Astrocyte of the cerebellum (primary cell): ENCODE measurements around the gene MN1.
A peak's percentile ranks its signal among the peaks of the same experiment; 100 is the strongest.

Experiments used
- DNase-seq: peaks from one replicate; pipeline ENCODE4 v3.0.0-alpha.2; 2011; ENCODE audit warnings: low read depth
- H3K4me3 ChIP-seq: 2 replicates; pipeline ENCODE4 v1.5.1; 2011; ENCODE audit warnings: mild to moderate bottlenecking, low read depth, low read length, moderate library complexity
- in situ Hi-C: cut with HindIII; loops from 2 replicates; pipeline ENCODE4 v1.10.0; 2017; ENCODE audit warnings: low sequenced_read_pairs
- TF ChIP-seq, protein P1 (sequence below): IDR thresholded peaks from 2 replicates; pipeline ENCODE4 v1.5.1; 2012; ENCODE audit warnings: low read length, low read depth, moderate library complexity, mild to moderate bottlenecking; ENCODE audit errors: missing control alignments

The MN1 gene

DNA sequence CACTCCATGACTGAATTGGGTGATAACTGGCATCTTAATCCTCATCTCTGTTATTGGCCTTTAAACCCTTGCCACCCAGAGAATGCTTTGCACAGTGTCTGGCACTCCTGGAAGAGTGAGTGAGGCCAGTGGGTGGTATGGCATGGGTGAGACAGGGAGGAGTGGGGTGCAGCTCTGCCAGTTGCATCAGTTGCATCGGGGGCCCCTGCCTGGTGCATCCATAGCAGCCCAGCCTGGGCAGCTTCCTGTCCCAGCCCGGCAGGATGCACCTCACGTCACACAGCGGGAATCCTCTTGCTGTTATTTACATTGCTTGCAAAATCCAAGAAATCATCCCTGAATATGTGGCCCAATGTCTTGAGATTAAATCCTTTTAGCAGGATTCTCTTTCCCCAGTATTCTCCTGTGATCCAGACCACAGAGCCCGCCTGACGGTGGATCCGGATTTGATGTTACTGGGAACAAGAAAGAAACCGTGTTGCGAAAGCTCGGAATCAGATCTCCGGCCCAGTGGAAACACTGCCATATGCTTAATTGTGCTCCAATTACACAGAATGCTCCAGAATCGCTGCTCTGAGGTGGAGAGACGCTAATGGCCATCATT, 37.6 kb upstream of the MN1 start:
- DNase-seq: no peak
- TF ChIP-seq, protein P1, sequence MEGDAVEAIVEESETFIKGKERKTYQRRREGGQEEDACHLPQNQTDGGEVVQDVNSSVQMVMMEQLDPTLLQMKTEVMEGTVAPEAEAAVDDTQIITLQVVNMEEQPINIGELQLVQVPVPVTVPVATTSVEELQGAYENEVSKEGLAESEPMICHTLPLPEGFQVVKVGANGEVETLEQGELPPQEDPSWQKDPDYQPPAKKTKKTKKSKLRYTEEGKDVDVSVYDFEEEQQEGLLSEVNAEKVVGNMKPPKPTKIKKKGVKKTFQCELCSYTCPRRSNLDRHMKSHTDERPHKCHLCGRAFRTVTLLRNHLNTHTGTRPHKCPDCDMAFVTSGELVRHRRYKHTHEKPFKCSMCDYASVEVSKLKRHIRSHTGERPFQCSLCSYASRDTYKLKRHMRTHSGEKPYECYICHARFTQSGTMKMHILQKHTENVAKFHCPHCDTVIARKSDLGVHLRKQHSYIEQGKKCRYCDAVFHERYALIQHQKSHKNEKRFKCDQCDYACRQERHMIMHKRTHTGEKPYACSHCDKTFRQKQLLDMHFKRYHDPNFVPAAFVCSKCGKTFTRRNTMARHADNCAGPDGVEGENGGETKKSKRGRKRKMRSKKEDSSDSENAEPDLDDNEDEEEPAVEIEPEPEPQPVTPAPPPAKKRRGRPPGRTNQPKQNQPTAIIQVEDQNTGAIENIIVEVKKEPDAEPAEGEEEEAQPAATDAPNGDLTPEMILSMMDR: no peak
- in situ Hi-C loops: no loop called here
- no peak overlapping the region for H3K4me3 ChIP-seq

DNA sequence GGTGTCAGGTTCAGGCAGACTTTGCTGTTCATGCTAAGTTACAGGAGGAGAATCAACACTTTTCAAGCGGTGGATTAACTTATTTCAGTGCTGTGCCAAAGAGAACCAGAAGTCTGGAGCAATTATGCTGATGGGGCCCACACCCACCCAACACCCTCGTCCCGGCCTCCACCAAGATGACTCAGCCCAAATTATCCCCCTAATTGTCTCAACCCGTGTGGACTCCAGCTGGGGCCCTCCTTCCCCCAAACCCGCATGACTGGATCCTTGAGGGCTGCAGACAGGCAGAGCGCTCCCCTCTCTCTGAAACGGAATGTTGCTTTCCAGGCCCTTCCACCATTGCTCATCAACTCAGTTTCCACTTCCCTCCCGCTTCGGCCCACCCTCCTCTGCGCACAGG, 34.6 kb upstream of the MN1 start:
- TF ChIP-seq, protein P1: no peak
- no peak for DNase-seq
- no peak overlapping the region for H3K4me3 ChIP-seq
- in situ Hi-C loops: no loop called here

DNA sequence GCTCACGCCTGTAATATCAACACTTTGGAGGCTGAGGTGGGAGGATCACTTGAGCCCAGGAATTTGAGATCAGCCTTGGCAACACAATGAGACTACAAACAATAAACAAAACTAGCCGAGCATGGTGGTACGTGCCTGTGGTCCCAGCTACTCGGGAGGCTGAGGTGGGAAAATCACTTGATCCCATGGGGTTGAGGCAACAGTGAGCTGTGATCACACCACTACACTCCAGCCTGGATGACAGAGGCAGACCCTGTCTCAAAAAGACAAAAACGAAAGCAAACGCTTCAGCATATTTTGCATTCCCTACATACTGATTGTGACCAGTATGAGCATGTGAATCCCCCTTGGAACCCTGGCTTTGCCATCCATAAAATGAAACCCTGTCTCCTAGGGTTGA, 33.9 kb upstream of the MN1 start:
- in situ Hi-C loops: no loop called here
- no peak overlapping the region for H3K4me3 ChIP-seq
- DNase-seq: peak; percentile 32
- TF ChIP-seq, protein P1: no peak

DNA sequence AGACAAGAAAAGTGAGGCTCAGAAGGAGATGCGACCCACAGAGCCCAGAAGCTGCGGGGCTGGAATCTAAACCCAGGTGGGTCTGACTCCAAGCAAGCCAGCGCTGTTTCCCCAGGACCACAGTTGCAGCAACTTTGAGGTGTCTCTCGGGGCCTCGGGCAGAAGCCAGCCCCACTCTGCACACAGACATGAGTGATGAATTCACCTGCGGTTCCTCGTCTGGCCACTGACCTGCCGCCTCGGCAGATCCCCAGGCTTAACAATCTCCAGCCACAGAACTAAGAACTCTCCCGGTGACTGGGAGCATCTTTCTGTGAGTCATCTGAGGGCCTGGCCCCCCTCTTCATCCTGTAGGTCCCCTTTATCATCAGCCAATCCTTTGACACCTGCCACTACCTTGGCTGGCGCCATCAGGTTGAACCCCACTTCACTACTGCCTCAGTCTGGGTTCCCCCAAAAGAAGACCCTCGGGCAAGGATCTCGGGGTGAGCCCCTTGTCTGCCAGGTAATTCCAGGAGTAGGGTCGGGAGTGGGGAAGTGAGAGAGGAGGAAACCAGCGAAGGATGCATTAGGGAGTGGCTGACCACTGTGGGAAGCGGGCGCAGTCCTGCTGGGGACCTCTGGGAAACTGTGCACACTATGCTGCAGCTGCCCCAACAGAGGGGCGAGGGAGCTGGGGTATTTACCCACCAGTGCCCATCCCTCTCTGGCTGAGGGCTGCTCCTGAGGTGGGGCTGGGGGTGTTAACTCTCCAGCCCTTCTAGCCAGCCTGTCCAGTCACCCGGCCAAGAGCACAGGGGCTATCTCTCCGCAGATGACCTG, 33.0 kb upstream of the MN1 start:
- H3K4me3 ChIP-seq: no peak overlapping the region
- TF ChIP-seq, protein P1: no peak
- in situ Hi-C loops: no loop called here
- no peak for DNase-seq

DNA sequence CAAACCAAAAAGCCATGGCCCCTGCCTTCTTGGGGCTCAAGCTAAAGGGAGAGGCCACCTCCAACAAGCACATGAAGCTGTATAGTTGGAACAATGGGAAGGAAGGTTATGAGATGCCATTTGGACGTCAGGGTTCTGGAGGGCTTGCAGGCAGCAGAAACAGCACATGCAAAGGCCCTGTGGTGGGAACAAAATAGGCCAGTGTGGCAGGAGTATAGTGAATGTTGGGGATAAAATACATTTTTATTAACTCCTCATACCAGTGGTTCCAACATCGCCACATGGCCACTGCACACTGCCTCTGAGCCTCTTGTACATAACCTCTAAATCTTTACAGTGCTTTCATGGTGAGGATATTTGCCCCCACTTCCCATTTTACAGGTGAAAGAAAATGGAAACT, 32.2 kb upstream of the MN1 start:
- no peak overlapping the region for H3K4me3 ChIP-seq
- TF ChIP-seq, protein P1: no peak
- in situ Hi-C loops: no loop called here
- no peak for DNase-seq

DNA sequence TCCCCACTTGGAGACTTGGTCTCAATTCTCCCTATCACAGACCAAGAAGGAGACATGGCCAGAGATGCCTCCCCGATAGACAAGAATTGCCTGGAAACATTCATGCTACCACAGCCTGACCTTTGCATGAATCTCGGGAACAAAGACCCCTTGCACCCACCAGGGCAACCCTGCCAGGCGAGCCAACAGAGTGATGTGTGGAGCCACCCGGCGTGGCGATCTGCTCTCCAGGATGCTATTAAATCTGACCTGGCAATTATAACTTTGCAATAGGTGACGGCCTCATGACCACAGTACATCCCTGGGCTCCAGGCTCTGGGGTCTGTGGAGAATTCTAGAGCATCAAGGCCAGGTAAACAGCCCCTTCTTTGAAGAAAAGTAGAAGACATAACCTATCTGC, 31.1 kb upstream of the MN1 start:
- TF ChIP-seq, protein P1: no peak
- no peak overlapping the region for H3K4me3 ChIP-seq
- in situ Hi-C loops: no loop called here
- no peak for DNase-seq
